GM23338 (cell line): ENCODE data around the gene AEN. TPM values are rescaled to one million over a fixed set of nuclear protein-coding genes. Genes with fewer than 3 reads are reported as not detected.

Experiments used
- ATAC-seq: fragments of 200-7000 bp; cut with Tn5 transposase; 3 replicates; pipeline ENCODE4 v1.9.1; 2020
- DNase-seq: peaks from one replicate; pipeline ENCODE4 v3.0.0-alpha.2; 2015; ENCODE audit warnings: low spot score
- H2AFZ ChIP-seq: fragments of 200-600 bp; sonication (generic); 2 replicates; pipeline ENCODE4 v1.8.0; 2016; ENCODE audit warnings: antibody characterized with exemption, mild to moderate bottlenecking, moderate library complexity
- H3F3A ChIP-seq: fragments of 200-600 bp; sonication (generic); replicated peaks from 2 replicates; pipeline ENCODE4 v1.8.0; 2017; ENCODE audit warnings: antibody characterized with exemption, mixed run types, low read depth
- H3K27ac ChIP-seq: fragments of 200-600 bp; sonication (generic); 2 replicates; pipeline ENCODE4 v1.6.1; 2016; ENCODE audit warnings: low read depth
- H3K27me3 ChIP-seq: fragments of 200-600 bp; sonication (generic); 2 replicates; pipeline ENCODE4 v1.8.0; 2016; ENCODE audit warnings: mild to moderate bottlenecking, mixed run types, moderate library complexity; ENCODE audit not compliant: insufficient read depth
- H3K36me3 ChIP-seq: fragments of 200-600 bp; sonication (generic); 2 replicates; pipeline ENCODE4 v1.8.0; 2016; ENCODE audit warnings: mild to moderate bottlenecking; ENCODE audit not compliant: insufficient read depth
- H3K4me1 ChIP-seq: fragments of 200-600 bp; sonication (generic); 2 replicates; pipeline ENCODE4 v1.8.0; 2016; ENCODE audit warnings: mild to moderate bottlenecking, moderate library complexity; ENCODE audit not compliant: insufficient read depth
- H3K4me2 ChIP-seq: fragments of 200-600 bp; sonication (generic); 2 replicates; pipeline ENCODE4 v1.7.1; 2017; ENCODE audit warnings: mixed run types
- H3K4me3 ChIP-seq: fragments of 200-600 bp; sonication (generic); 2 replicates; pipeline ENCODE4 v1.6.1; 2016; ENCODE audit warnings: mixed run types
- H3K79me2 ChIP-seq: fragments of 200-600 bp; sonication (generic); replicated peaks from 2 replicates; pipeline ENCODE4 v1.8.0; 2017; ENCODE audit warnings: mild to moderate bottlenecking; ENCODE audit not compliant: insufficient read depth
- H3K9me2 ChIP-seq: fragments of 200-600 bp; sonication (generic); 2 replicates; pipeline ENCODE4 v1.8.0; 2017; ENCODE audit not compliant: insufficient read depth
- H4K20me1 ChIP-seq: fragments of 200-600 bp; sonication (generic); replicated peaks from 2 replicates; pipeline ENCODE4 v1.8.0; 2017; ENCODE audit warnings: mild to moderate bottlenecking; ENCODE audit not compliant: insufficient read depth
- H3K27ac Mint-ChIP-seq: 2 replicates; pipeline ENCODE4 v1.8.0; 2020; ENCODE audit warnings: inconsistent platforms, mild to moderate bottlenecking, moderate library complexity, mixed read lengths
- H3K27me3 Mint-ChIP-seq: 3 replicates; pipeline ENCODE4 v1.8.0; 2022; ENCODE audit warnings: low read depth, mild to moderate bottlenecking, moderate library complexity, mixed read lengths, inconsistent platforms; ENCODE audit not compliant: insufficient read depth, poor library complexity
- H3K36me3 Mint-ChIP-seq: 3 replicates; pipeline ENCODE4 v1.8.0; 2021; ENCODE audit warnings: low read depth, mild to moderate bottlenecking, inconsistent platforms, moderate library complexity, mixed read lengths
- H3K4me1 Mint-ChIP-seq: 3 replicates; pipeline ENCODE4 v1.8.0; 2020; ENCODE audit warnings: mild to moderate bottlenecking, inconsistent platforms, mixed read lengths
- H3K4me3 Mint-ChIP-seq: 3 replicates; pipeline ENCODE4 v1.8.0; 2021; ENCODE audit warnings: moderate library complexity, mild to moderate bottlenecking, inconsistent platforms, mixed read lengths
- H3K9me3 Mint-ChIP-seq: 3 replicates; pipeline ENCODE4 v1.8.0; 2020; ENCODE audit warnings: moderate library complexity, mild to moderate bottlenecking, inconsistent platforms, mixed read lengths
- CREB1 ChIP-seq: fragments of 250-450 bp; sonication (Bioruptor Pico); IDR thresholded peaks from 2 replicates; pipeline ENCODE4 v1.5.0; 2020; ENCODE audit warnings: low read depth, mild to moderate bottlenecking, moderate library complexity
- CTCF ChIP-seq, 2 experiments: fragments of 200-600 bp in 1 of 2; sonication (generic) in 1 of 2; conservative IDR thresholded peaks; 2 replicates each; pipeline versions ENCODE4 v1.5.1 to v1.6.1; 2016 to 2017; ENCODE audit warnings: antibody characterized with exemption in 2 of 2, low read depth in 2 of 2, mild to moderate bottlenecking in 2 of 2, moderate library complexity in 1 of 2
- EZH2 ChIP-seq: fragments of 200-600 bp; sonication (generic); IDR thresholded peaks from one replicate; pipeline ENCODE4 v1.8.0; 2017; ENCODE audit warnings: antibody characterized with exemption, mild to moderate bottlenecking, low read depth; ENCODE audit not compliant: unreplicated experiment
- EZH2phosphoT487 ChIP-seq: fragments of 200-600 bp; sonication (generic); IDR thresholded peaks from one replicate; pipeline ENCODE4 v1.8.1; 2018; ENCODE audit warnings: antibody characterized with exemption; ENCODE audit not compliant: unreplicated experiment
- JUNB ChIP-seq: IDR thresholded peaks from one replicate; pipeline ENCODE4 v1.6.1; 2016; ENCODE audit warnings: antibody characterized with exemption; ENCODE audit not compliant: unreplicated experiment
- NANOG ChIP-seq: IDR thresholded peaks from 2 replicates; pipeline ENCODE4 v1.6.1; 2016; ENCODE audit warnings: antibody characterized with exemption, borderline replicate concordance
- POLR2AphosphoS5 ChIP-seq: IDR thresholded peaks from 2 replicates; pipeline ENCODE4 v1.6.1; 2016; ENCODE audit warnings: antibody characterized with exemption, low read depth
- STAT1 ChIP-seq: IDR thresholded peaks from one replicate; pipeline ENCODE4 v1.6.1; 2016; ENCODE audit warnings: antibody characterized with exemption; ENCODE audit not compliant: unreplicated experiment
- ZNF114 ChIP-seq: fragments of 250-450 bp; sonication (Bioruptor Pico); IDR thresholded peaks from 2 replicates; pipeline ENCODE4 v1.5.0; 2020; ENCODE audit warnings: mild to moderate bottlenecking, moderate library complexity
- ZNF331 ChIP-seq: fragments of 250-450 bp; sonication (Bioruptor Pico); IDR thresholded peaks from 2 replicates; pipeline ENCODE4 v1.5.0; 2020; ENCODE audit warnings: low read depth, mild to moderate bottlenecking, moderate library complexity
- polyA plus RNA-seq: library from polyadenylated mRNA; unstranded; fragments of >200 nt; fragmentation: Nextera tagmentation; extraction: Ambion mirVana; gene quantifications from 2 replicates; pipeline ENCODE4 v1.2.1, GENCODE V29; 2016
- total RNA-seq: library from RNA; depleted of rRNA; stranded (reverse); fragments of >200 nt; shearing (Covaris generic); gene quantifications from 2 replicates; pipeline ENCODE4 v1.2.3, GENCODE V29; 2014
- TF ChIP-seq, protein P1 (sequence below): IDR thresholded peaks from one replicate; pipeline ENCODE4 v1.6.1; 2018; ENCODE audit warnings: antibody characterized with exemption; ENCODE audit not compliant: unreplicated experiment

AEN gene
- total and polyA plus RNA-seq, 2 experiments from 2014 or later, result 82.3 to 220 TPM

DNA sequence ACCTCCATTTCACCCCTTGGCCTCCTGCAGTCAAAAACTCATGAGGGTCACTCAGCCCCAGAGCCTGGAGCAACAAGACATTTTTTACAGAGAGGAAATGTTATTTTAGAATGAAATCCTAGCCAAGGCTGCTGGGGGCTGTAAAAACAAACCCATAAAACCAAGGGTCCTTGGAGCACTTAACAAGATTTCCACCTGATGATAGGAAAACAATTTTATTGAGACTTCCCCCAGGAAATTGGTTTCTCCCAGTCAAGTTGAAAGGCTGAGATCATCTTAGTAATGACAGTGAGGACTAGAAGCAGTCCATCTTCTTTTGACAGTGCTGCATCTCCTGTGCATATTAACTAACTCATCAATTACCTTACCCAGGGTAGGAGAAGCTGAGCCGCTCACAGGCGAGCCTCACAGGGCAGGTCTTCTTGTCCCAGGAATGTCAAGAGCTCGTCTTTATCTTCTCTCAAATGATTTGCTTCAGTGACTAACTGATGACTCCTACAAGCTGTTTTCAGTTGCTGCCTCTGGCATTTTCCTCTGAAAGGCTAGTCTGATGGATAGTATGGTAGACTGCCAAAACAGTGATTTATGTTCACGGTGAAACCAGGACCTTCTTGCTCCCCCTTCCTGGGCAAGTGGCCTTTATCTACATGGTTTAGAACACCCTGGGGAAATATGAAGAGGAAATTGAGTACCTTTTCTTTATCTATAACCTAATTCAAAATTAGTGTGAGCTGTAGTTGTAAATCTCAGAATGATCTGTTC lies 34.6 kb upstream of the AEN start:
- DNase-seq, result no peak
- H3K27me3 ChIP-seq, result no peaks in the 10 kb centered on the region
- H3K79me2 ChIP-seq, result no peaks in the 10 kb centered on the region
- no peaks in the 10 kb centered on the region for H3K36me3 ChIP-seq
- Mint-ChIP-seq H3K4me3 (no peak overlapping the region), H3K4me1 (peaks cover 2% of the 10 kb centered on the region; the same call in 1 of the 3 replicates), H3K27ac (no peak overlapping the region), H3K27me3 (peaks cover 2% of the 10 kb centered on the region), H3K9me3 (no peaks in the 10 kb centered on the region; the same call in 2 of the 3 replicates), H3K36me3 (no peaks in the 10 kb centered on the region)
- no peaks in the 10 kb centered on the region for H3K9me2 ChIP-seq
- no peak overlapping the region for H3K4me3 ChIP-seq
- no peaks in the 10 kb centered on the region for H3K4me1 ChIP-seq
- no peak overlapping the region for H3K4me2 ChIP-seq
- no peak for ATAC-seq
- no peaks in the 10 kb centered on the region for H4K20me1 ChIP-seq
- H3F3A ChIP-seq, result no peaks in the 10 kb centered on the region
- no peak overlapping the region for H2AFZ ChIP-seq
- H3K27ac ChIP-seq, result no peak overlapping the region
- TF ChIP-seq POLR2AphosphoS5, result no peak
- TF ChIP-seq STAT1, result no peak
- no peak for TF ChIP-seq NANOG
- TF ChIP-seq, protein P1, sequence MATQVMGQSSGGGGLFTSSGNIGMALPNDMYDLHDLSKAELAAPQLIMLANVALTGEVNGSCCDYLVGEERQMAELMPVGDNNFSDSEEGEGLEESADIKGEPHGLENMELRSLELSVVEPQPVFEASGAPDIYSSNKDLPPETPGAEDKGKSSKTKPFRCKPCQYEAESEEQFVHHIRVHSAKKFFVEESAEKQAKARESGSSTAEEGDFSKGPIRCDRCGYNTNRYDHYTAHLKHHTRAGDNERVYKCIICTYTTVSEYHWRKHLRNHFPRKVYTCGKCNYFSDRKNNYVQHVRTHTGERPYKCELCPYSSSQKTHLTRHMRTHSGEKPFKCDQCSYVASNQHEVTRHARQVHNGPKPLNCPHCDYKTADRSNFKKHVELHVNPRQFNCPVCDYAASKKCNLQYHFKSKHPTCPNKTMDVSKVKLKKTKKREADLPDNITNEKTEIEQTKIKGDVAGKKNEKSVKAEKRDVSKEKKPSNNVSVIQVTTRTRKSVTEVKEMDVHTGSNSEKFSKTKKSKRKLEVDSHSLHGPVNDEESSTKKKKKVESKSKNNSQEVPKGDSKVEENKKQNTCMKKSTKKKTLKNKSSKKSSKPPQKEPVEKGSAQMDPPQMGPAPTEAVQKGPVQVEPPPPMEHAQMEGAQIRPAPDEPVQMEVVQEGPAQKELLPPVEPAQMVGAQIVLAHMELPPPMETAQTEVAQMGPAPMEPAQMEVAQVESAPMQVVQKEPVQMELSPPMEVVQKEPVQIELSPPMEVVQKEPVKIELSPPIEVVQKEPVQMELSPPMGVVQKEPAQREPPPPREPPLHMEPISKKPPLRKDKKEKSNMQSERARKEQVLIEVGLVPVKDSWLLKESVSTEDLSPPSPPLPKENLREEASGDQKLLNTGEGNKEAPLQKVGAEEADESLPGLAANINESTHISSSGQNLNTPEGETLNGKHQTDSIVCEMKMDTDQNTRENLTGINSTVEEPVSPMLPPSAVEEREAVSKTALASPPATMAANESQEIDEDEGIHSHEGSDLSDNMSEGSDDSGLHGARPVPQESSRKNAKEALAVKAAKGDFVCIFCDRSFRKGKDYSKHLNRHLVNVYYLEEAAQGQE, result no peak
- TF ChIP-seq CTCF (conservative IDR thresholded peaks at IDR 0.05; ENCODE audit: low read depth in 2 of 2), result no peak
- TF ChIP-seq ZNF331 (CRISPR knock-in tag), result no peak
- TF ChIP-seq EZH2phosphoT487, result no peak
- TF ChIP-seq EZH2, result no peak

- no peak for DNase-seq
- no peaks in the 10 kb centered on the region for H3K36me3 Mint-ChIP-seq
- Histone ChIP-seq H3K4me2 (no peak overlapping the region), H3F3A (no peaks in the 10 kb centered on the region), H3K9me2 (no peaks in the 10 kb centered on the region), H3K79me2 (no peaks in the 10 kb centered on the region), H3K27me3 (no peaks in the 10 kb centered on the region), H3K4me3 (no peak overlapping the region), H2AFZ (no peak overlapping the region), H3K4me1 (no peaks in the 10 kb centered on the region), H4K20me1 (no peaks in the 10 kb centered on the region), H3K27ac (no peak overlapping the region), H3K36me3 (no peaks in the 10 kb centered on the region)
- H3K9me3 Mint-ChIP-seq, result no peaks in the 10 kb centered on the region; the same call in 1 of the 3 replicates
- H3K27me3 Mint-ChIP-seq, result peaks cover 2% of the 10 kb centered on the region
- ATAC-seq, result no peak
- peaks cover 2% of the 10 kb centered on the region; the same call in 1 of the 3 replicates for H3K4me1 Mint-ChIP-seq
- no peak overlapping the region for H3K27ac Mint-ChIP-seq
- H3K4me3 Mint-ChIP-seq, result no peak overlapping the region
- TF ChIP-seq ZNF114 (CRISPR knock-in tag) (no peak), CREB1 (CRISPR knock-in tag) (no peak), STAT1 (no peak), JUNB (no peak), EZH2 (no peak), CTCF (conservative IDR thresholded peaks at IDR 0.05; ENCODE audit: low read depth in 2 of 2) (no peak), EZH2phosphoT487 (no peak), ZNF331 (CRISPR knock-in tag) (no peak), POLR2AphosphoS5 (no peak), NANOG (no peak)
- TF ChIP-seq, protein P1, result no peak
These were observed 30.4 kb upstream of the AEN start for GRCh38 chr15:88590759-88591158.
